Activated T-cell treated with anti-CD3 and anti-CD28 coated beads, Interleukin-2, amount 50 U/mL, for 24 hours (primary cell): Measurements from ENCODE around the gene SPATA16.
"Not testable (repeated sequence)": the region's sequence is repeated elsewhere in the genome, so short reads cannot be mapped to it uniquely, and the experiment has no call there.

Experiments
- DNase-seq: peaks from one replicate; pipeline ENCODE4 v3.0.0-alpha.2; 2020
- H3K27ac Mint-ChIP-seq: 2 replicates; pipeline ENCODE4 v1.8.0; 2020; ENCODE audit warnings: mild to moderate bottlenecking, mixed read lengths
- H3K27me3 Mint-ChIP-seq: 2 replicates; pipeline ENCODE4 v1.8.0; 2020; ENCODE audit warnings: mixed read lengths
- H3K36me3 Mint-ChIP-seq: 2 replicates; pipeline ENCODE4 v1.8.0; 2020; ENCODE audit warnings: low read depth, mixed read lengths
- H3K4me1 Mint-ChIP-seq: 2 replicates; pipeline ENCODE4 v1.8.0; 2020; ENCODE audit warnings: low read depth, mixed read lengths
- H3K4me3 Mint-ChIP-seq: 2 replicates; pipeline ENCODE4 v1.8.0; 2020; ENCODE audit warnings: mild to moderate bottlenecking, moderate library complexity, mixed read lengths
- H3K9me3 Mint-ChIP-seq: 2 replicates; pipeline ENCODE4 v1.8.0; 2020; ENCODE audit warnings: mixed read lengths

Gene SPATA16

DNA sequence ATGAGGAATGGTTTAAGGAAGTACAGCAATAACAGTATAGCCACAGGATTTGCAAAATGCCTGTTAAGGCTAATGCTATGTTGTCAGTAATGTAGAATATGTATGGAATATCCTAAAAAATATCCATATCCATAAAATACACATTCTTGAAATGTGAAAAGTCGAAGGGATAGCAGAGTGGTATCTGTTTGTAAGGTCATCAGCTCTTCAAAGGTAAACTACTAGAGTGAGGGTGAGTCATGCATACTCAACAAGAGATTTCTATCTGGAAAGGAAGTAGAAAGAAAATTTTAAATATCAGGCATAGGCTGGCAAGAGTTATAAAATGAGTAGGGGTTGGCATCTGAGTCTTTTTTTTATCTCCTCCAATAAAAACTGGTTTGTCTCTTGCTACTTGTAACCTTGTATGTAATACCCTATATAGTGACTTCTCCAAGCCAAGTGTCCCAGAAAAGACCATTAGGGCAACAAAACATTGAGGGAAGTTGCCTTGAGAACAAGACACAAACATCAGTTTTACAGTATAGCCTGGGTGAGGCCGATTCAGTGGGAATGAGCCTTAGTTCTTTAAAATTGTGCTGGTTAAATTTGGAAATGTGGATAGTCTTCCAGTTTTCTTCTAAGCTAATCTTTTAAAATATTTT is 103.1 kb downstream of the SPATA16 start:
- Mint-ChIP-seq H3K4me1 (no peaks in the 10 kb centered on the region), H3K36me3 (no peaks in the 10 kb centered on the region), H3K27ac (no peak overlapping the region), H3K9me3 (no peaks in the 10 kb centered on the region), H3K27me3 (no peaks in the 10 kb centered on the region), H3K4me3 (no peak overlapping the region)
- no peak for DNase-seq

- DNase-seq = no peak
- Mint-ChIP-seq H3K4me1 (no peaks in the 10 kb centered on the region), H3K9me3 (no peaks in the 10 kb centered on the region), H3K27ac (no peak overlapping the region), H3K36me3 (no peaks in the 10 kb centered on the region), H3K27me3 (no peaks in the 10 kb centered on the region), H3K4me3 (no peak overlapping the region)
These were observed 110.8 kb downstream of the SPATA16 start for GRCh38 chr3:173030273-173030672.

- no peak for DNase-seq
- Mint-ChIP-seq H3K9me3 (no peaks in the 10 kb centered on the region), H3K27ac (no peak overlapping the region), H3K4me1 (no peaks in the 10 kb centered on the region), H3K36me3 (no peaks in the 10 kb centered on the region), H3K4me3 (no peak overlapping the region), H3K27me3 (no peaks in the 10 kb centered on the region)
These were observed 112.7 kb downstream of the SPATA16 start for GRCh38 chr3:173028351-173028750.

- no peaks in the 10 kb centered on the region for H3K4me1 Mint-ChIP-seq
- H3K9me3 Mint-ChIP-seq = no peaks in the 10 kb centered on the region
- no peak overlapping the region for H3K27ac Mint-ChIP-seq
- no peak overlapping the region for H3K4me3 Mint-ChIP-seq
- DNase-seq = no peak
- no peaks in the 10 kb centered on the region for H3K36me3 Mint-ChIP-seq
- H3K27me3 Mint-ChIP-seq = no peaks in the 10 kb centered on the region
These were observed 113.6 kb downstream of the SPATA16 start for GRCh38 chr3:173027429-173027828.

DNA sequence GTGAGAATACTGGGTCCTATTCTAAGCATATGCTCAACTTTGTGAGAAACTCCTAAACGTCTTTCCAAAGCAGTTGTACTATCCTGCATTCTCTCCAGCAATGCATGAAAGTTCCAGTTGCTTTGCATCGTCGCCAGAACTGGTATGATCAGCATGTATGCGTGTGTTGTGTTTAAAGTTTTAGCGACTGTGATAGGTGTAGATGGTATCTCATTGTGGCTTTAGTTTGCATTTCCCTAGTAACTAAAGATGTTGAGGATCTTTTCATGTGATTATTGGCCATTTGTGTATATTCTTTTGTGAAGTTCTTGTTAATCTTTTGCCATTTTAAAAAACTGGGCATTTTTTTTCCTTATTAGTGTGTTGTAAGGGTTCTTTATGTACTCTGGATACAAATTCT is 115.1 kb downstream of the SPATA16 start:
- H3K27ac Mint-ChIP-seq = no peak overlapping the region
- no peaks in the 10 kb centered on the region for H3K9me3 Mint-ChIP-seq
- DNase-seq = no peak
- no peaks in the 10 kb centered on the region for H3K27me3 Mint-ChIP-seq
- H3K4me3 Mint-ChIP-seq = no peak overlapping the region
- H3K36me3 Mint-ChIP-seq = no peaks in the 10 kb centered on the region
- no peaks in the 10 kb centered on the region for H3K4me1 Mint-ChIP-seq

GRCh38 chr3:173021547-173022185 is 119.4 kb downstream of the SPATA16 start:
- H3K27ac Mint-ChIP-seq = no peak overlapping the region
- H3K4me3 Mint-ChIP-seq = no peak overlapping the region
- no peaks in the 10 kb centered on the region for H3K4me1 Mint-ChIP-seq
- no peaks in the 10 kb centered on the region for H3K36me3 Mint-ChIP-seq
- no peaks in the 10 kb centered on the region for H3K9me3 Mint-ChIP-seq
- no peak for DNase-seq
- H3K27me3 Mint-ChIP-seq = no peaks in the 10 kb centered on the region

DNA sequence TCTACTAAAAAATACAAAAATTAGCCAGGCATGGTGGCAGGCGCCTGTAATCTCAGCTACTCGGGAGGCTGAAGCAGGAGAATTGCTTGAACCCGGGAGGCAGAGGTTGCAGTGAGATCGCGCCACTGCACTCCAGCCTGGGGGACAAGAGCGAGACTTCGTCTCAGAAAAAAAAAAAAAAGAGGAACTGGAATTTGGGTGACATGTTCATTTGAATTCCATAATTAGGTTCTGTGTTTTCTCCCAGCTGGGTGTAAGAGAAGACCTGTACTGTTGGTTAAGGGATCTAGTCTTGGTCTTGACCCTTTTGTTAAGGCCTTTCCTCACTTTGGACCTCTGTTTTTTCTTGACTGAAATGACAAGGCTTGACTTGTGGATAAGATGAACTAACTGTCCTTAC is 120.9 kb downstream of the SPATA16 start:
- H3K27ac Mint-ChIP-seq, DNase-seq, H3K4me3 Mint-ChIP-seq, H3K4me1 Mint-ChIP-seq, H3K9me3 Mint-ChIP-seq, H3K27me3 Mint-ChIP-seq, H3K36me3 Mint-ChIP-seq: not testable (repeated sequence)

GRCh38 chr3:173019378-173019777 is 121.7 kb downstream of the SPATA16 start:
- Mint-ChIP-seq H3K4me1 (no peaks in the 10 kb centered on the region), H3K9me3 (no peaks in the 10 kb centered on the region), H3K27me3 (no peaks in the 10 kb centered on the region), H3K36me3 (no peaks in the 10 kb centered on the region), H3K27ac (no peak overlapping the region), H3K4me3 (no peak overlapping the region)
- no peak for DNase-seq

GRCh38 chr3:173018758-173019157 is 122.3 kb downstream of the SPATA16 start:
- Mint-ChIP-seq H3K36me3 (no peaks in the 10 kb centered on the region), H3K4me1 (no peaks in the 10 kb centered on the region), H3K4me3 (no peak overlapping the region), H3K27me3 (no peaks in the 10 kb centered on the region), H3K9me3 (no peaks in the 10 kb centered on the region), H3K27ac (no peak overlapping the region)
- no peak for DNase-seq

DNA sequence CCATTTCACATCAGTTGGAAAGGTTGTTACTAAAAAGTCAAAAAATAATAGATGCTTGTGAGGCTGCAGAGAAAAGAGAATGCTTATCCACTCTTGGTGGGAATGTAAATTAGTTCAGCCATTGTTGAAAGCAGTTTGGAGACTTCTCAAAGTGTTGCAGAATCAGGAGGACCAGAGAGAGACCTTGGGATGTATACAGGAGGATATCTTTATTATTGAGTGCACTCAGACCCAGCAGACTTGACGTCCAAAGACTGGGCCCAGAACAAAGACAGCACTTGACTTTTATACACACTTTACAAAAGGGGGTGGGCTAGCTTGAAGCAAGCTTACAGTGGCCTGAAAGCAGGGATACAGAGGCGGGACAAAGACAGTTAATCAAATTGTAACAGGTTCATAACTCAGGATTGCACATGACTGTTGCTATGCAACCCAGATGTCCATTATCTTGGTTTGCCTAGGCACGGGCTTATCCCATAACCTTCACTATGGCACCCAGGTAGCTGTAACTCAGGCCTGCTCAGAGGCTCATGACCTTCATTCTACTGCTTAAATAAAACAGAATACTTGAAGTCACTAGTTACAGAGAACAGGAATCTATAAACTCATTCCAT is 127.7 kb downstream of the SPATA16 start:
- Mint-ChIP-seq H3K27ac (no peak overlapping the region), H3K27me3 (no peaks in the 10 kb centered on the region), H3K36me3 (no peaks in the 10 kb centered on the region), H3K4me3 (no peak overlapping the region), H3K4me1 (no peaks in the 10 kb centered on the region), H3K9me3 (no peaks in the 10 kb centered on the region)
- DNase-seq = no peak

DNA sequence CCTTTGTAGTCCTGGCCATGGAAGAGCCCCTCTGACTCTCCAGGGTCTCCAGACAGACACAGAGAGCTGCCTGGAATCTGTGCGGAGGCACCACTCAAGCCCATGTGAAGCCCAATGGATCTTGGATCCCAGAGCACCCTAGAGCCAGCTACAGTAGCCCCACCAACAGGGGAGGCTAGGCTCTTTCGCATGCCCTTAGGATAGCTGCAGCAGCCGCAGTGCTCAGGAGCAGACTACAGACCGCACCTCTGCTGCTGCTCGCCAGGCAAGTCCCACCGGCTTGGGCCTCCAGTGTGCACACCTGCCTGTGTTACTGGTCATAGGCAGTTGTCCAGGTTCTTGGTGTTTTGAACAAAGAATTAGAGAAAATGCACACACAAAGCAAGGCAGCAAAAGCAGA is 131.6 kb downstream of the SPATA16 start:
- no peak overlapping the region for H3K4me3 Mint-ChIP-seq
- no peaks in the 10 kb centered on the region for H3K9me3 Mint-ChIP-seq
- H3K4me1 Mint-ChIP-seq = no peaks in the 10 kb centered on the region
- no peak for DNase-seq
- no peak overlapping the region for H3K27ac Mint-ChIP-seq
- H3K36me3 Mint-ChIP-seq = no peaks in the 10 kb centered on the region
- H3K27me3 Mint-ChIP-seq = no peaks in the 10 kb centered on the region

GRCh38 chr3:173008978-173009377 is 132.1 kb downstream of the SPATA16 start:
- H3K27me3 Mint-ChIP-seq = no peaks in the 10 kb centered on the region
- no peak overlapping the region for H3K4me3 Mint-ChIP-seq
- H3K36me3 Mint-ChIP-seq = no peaks in the 10 kb centered on the region
- no peak for DNase-seq
- no peaks in the 10 kb centered on the region for H3K9me3 Mint-ChIP-seq
- H3K4me1 Mint-ChIP-seq = no peaks in the 10 kb centered on the region
- no peak overlapping the region for H3K27ac Mint-ChIP-seq

- Mint-ChIP-seq H3K4me3 (no peak overlapping the region), H3K36me3 (no peaks in the 10 kb centered on the region), H3K27ac (no peak overlapping the region), H3K27me3 (no peaks in the 10 kb centered on the region), H3K4me1 (no peaks in the 10 kb centered on the region), H3K9me3 (no peaks in the 10 kb centered on the region)
- no peak for DNase-seq
These were observed 133.8 kb downstream of the SPATA16 start for GRCh38 chr3:173007079-173007723.

DNA sequence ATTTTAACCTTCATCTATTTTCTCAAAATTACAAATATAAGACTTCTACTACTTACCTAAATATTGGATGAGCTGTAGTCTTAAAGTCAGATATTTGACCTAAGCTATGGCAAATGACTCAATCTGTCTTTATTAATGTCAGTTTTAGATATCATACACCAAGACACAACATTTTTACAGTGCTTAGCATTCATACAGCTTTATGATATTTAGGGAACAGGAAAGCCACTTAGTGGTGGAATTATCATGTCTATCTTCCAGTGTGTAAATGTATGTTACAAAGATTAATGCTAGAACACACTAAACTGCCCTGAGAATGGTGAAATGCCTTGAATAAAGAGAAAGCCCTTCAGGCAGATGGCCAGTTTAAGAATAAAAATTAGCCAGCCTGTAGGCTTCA is 135.0 kb downstream of the SPATA16 start:
- Mint-ChIP-seq H3K27me3 (no peaks in the 10 kb centered on the region), H3K4me1 (no peaks in the 10 kb centered on the region), H3K4me3 (no peak overlapping the region), H3K27ac (no peak overlapping the region), H3K9me3 (no peaks in the 10 kb centered on the region), H3K36me3 (no peaks in the 10 kb centered on the region)
- no peak for DNase-seq

DNA sequence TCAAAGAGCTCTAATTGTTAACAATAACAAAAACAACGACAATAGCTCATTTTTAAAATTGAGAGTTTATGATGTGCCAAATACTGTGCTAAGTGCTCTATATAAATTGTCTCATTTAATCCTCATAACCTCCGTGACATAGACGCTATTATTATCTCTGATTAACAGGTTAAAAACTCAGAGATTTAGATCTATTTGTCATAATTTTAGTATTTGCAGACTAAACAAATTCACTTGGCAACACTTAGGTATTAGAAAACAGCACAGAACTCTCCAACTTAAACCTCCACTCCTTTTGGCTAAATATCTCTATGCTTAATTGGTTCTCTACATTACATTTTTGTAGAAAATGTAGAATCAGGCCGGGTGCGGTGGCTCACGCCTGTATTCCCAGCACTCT is 136.4 kb downstream of the SPATA16 start:
- Mint-ChIP-seq H3K4me3 (no peak overlapping the region), H3K27me3 (no peaks in the 10 kb centered on the region), H3K36me3 (no peaks in the 10 kb centered on the region), H3K27ac (no peak overlapping the region), H3K4me1 (no peaks in the 10 kb centered on the region), H3K9me3 (peaks cover 1% of the 10 kb centered on the region)
- no peak for DNase-seq
